Measurements from ENCODE around the gene SENP5. TPM values are rescaled to one million over a fixed set of nuclear protein-coding genes. Genes with fewer than 3 reads are reported as not detected.

SENP5 gene
- total RNA-seq, 2 donors from 2014 or later: 13.2 to 46.8 TPM

- H3K9me3 ChIP-seq: no peaks in the 10 kb centered on the region
- H3K4me3 ChIP-seq: no peak overlapping the region
- H3K27me3 ChIP-seq: no peaks in the 10 kb centered on the region
- intact Hi-C loops (cut with DNase I): no loop called here
- 95 to 100% methylated on average over 3 to 4 of the region's 4 CpGs for WGBS, 2 donors
- ATAC-seq (no peak), DNase-seq (no peak)
- H3K27ac ChIP-seq: no peak overlapping the region
- no peaks in the 10 kb centered on the region for H3K4me1 ChIP-seq
- H3K36me3 ChIP-seq (replicated peaks in 1 of 2; ENCODE audit: insufficient read depth in 1 of 2, low read depth in 2 of 2): peaks cover 0 to 6% of the 10 kb centered on the region in 2 donors
- TF ChIP-seq CTCF (IDR thresholded peaks at IDR 0.05): no peak
- TF ChIP-seq POLR2A (IDR thresholded peaks at IDR 0.05): no peak
These were observed 47.1 kb downstream of the SENP5 start for GRCh38 chr3:196914866-196915265.

GRCh38 chr3:196915375-196915774 lies 47.7 kb downstream of the SENP5 start:
- TF ChIP-seq CTCF (IDR thresholded peaks at IDR 0.05): no peak
- no peak overlapping the region for H3K4me3 ChIP-seq
- peaks cover 0 to 6% of the 10 kb centered on the region in 2 donors for H3K36me3 ChIP-seq (replicated peaks in 1 of 2; ENCODE audit: insufficient read depth in 1 of 2, low read depth in 2 of 2)
- intact Hi-C loops (cut with DNase I): no loop called here
- H3K27me3 ChIP-seq: no peaks in the 10 kb centered on the region
- DNase-seq: no peak
- H3K4me1 ChIP-seq: no peaks in the 10 kb centered on the region
- WGBS, 2 donors: 90 to 100% methylated on average over 3 of the region's 3 CpGs
- ATAC-seq: no peak
- no peak overlapping the region for H3K27ac ChIP-seq
- no peaks in the 10 kb centered on the region for H3K9me3 ChIP-seq

- Histone ChIP-seq H3K27me3 (no peaks in the 10 kb centered on the region), H3K36me3 (replicated peaks in 1 of 2; ENCODE audit: insufficient read depth in 1 of 2, low read depth in 2 of 2) (peaks cover 0 to 6% of the 10 kb centered on the region in 2 donors), H3K27ac (no peak overlapping the region), H3K9me3 (no peaks in the 10 kb centered on the region), H3K4me3 (no peak overlapping the region), H3K4me1 (no peaks in the 10 kb centered on the region)
- TF ChIP-seq CTCF (IDR thresholded peaks at IDR 0.05) (no peak), POLR2A (IDR thresholded peaks at IDR 0.05) (no peak)
- 92 to 100% methylated on average over 1 of the region's 1 CpG for WGBS, 2 donors
- ATAC-seq (no peak), DNase-seq (no peak)
- intact Hi-C loops (cut with DNase I): no loop called here
These were observed 48.5 kb downstream of the SENP5 start for GRCh38 chr3:196916221-196916620.

- intact Hi-C loops (cut with DNase I): no loop called here
- no peak for ATAC-seq
- Histone ChIP-seq H3K4me1 (no peaks in the 10 kb centered on the region), H3K9me3 (no peaks in the 10 kb centered on the region), H3K27ac (no peak overlapping the region), H3K4me3 (no peak overlapping the region), H3K36me3 (replicated peaks in 1 of 2; ENCODE audit: insufficient read depth in 1 of 2, low read depth in 2 of 2) (peaks cover 0 to 6% of the 10 kb centered on the region in 2 donors), H3K27me3 (no peaks in the 10 kb centered on the region)
- DNase-seq: no peak
- 100% methylated on average over 3 of the region's 3 CpGs for WGBS, 2 donors
- TF ChIP-seq CTCF (IDR thresholded peaks at IDR 0.05): no peak
- no peak for TF ChIP-seq POLR2A (IDR thresholded peaks at IDR 0.05)
These were observed 49.3 kb downstream of the SENP5 start for GRCh38 chr3:196916995-196917394.

GRCh38 chr3:196918968-196919367 lies 51.2 kb downstream of the SENP5 start:
- ATAC-seq (no peak), DNase-seq (no peak)
- 74 to 81% methylated on average over 2 of the region's 2 CpGs for WGBS, 2 donors
- no peak overlapping the region for H3K4me3 ChIP-seq
- TF ChIP-seq POLR2A (IDR thresholded peaks at IDR 0.05): no peak
- no peak for TF ChIP-seq CTCF (IDR thresholded peaks at IDR 0.05)
- H3K27me3 ChIP-seq: no peaks in the 10 kb centered on the region
- H3K27ac ChIP-seq: no peak overlapping the region
- intact Hi-C loops (cut with DNase I): no loop called here
- H3K36me3 ChIP-seq (replicated peaks in 1 of 2; ENCODE audit: insufficient read depth in 1 of 2, low read depth in 2 of 2): peaks cover 0 to 14% of the 10 kb centered on the region in 2 donors
- H3K4me1 ChIP-seq: no peaks in the 10 kb centered on the region
- H3K9me3 ChIP-seq: no peaks in the 10 kb centered on the region
